T-helper 2 cell treated with Interferon-gamma antibody and Interleukin-4, amounts not matched to agents 100 ng/mL and 5 ng/mL, for 36 hours (primary cell): ENCODE measurements around the gene CYTH3. TPM values are rescaled to one million over a fixed set of nuclear protein-coding genes. Genes with fewer than 3 reads are reported as not detected.

ENCODE experiments used
- intact Hi-C: fragments of 100-400 bp; cut with micrococcal nuclease; formaldehyde crosslinking; loops from one replicate; pipeline ENCODE4 v1.15.1; 2023
- total RNA-seq: library from RNA; stranded (reverse); gene quantifications from 2 replicates; pipeline ENCODE4 v1.2.3, GENCODE V29; 2022

Gene CYTH3
- total RNA-seq, 1 donor from 2014 or later = 0.66 TPM

GRCh38 chr7:6167587-6168476 lies 104.6 kb downstream of the CYTH3 start:
- intact Hi-C loops = no loop called here

- intact Hi-C loops = no loop called here
These were observed 105.3 kb downstream of the CYTH3 start for GRCh38 chr7:6167004-6167551.

DNA sequence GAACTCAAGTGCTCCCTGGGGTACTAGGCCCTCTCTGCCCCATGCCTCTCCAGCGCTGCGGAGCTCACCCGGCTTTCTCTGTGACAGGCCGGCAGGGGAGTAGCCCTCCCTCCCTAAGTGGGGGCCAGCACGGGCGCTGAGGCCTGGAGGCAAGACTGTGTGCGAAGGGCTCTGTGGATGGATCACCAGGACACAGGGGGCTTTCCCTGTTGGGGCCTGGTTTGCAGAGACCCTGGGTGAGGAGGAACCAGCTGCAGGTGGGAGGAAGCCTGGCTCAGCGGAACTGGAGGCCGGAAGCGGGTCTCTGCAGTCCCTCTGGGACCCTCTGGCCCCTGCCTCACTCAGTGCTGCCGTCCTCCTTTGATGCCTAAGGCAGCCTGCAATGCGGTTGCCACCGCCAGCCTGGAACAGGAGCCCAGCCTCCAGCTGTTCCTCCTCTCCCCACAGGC lies 106.0 kb downstream of the CYTH3 start:
- intact Hi-C loops = no loop called here

DNA sequence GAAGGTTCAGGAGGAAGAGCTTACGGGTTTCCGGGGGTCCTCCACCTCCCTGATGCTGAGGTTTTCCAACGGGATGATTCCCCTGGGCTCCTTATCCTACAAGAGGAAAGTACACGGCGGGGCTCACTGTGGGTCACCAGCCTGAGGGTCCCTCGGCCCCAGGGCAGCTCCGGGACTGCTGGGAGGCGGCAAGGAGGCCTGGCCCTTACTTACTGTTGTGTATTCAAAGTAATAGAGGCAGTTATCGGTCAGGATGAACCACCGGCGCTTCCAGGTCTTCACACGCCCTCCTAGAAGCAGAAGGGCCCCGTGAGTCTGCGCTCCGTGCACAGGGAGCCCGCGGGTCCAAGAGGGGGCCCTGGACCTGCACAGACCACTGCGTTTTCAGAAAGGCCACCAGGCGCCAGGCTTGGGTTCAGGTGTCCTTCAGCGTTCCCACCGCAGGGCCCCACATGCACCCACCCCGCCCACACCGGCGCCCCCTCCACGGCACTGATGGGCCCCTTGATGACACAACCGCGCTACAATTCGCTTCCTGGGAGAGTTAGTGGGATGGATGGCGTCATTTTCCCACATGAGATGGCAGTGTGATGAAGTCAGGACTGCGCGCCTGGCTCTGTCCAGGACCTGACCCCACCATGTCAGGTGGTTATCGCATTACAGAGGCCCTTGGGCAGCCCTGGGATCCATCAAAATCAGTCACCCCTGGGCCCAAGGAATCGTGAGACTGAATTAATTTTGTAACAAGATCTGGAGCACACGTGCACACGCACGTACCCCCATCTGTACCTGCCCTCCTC lies 106.7 kb downstream of the CYTH3 start:
- intact Hi-C loops = no loop called here

DNA sequence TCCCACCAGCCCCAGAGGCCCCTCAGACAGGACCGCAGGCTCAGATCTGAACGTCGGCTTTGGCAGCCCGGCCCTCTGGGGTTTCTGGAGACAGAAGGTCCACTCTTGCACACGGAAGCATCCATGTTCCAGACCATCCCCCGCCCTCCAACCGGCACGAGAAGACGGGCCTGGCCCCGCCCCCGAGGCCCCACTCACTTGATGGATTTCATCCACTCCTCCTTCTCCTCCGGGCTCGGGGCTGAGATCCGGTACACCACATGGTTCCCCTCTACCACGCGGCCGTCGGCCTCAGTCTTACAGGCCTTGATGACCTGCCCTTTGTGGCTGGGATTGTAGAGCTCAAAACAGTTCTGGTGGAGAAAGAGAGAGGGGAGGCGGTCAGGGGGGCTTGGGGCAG lies 107.3 kb downstream of the CYTH3 start:
- intact Hi-C loops = no loop called here

DNA sequence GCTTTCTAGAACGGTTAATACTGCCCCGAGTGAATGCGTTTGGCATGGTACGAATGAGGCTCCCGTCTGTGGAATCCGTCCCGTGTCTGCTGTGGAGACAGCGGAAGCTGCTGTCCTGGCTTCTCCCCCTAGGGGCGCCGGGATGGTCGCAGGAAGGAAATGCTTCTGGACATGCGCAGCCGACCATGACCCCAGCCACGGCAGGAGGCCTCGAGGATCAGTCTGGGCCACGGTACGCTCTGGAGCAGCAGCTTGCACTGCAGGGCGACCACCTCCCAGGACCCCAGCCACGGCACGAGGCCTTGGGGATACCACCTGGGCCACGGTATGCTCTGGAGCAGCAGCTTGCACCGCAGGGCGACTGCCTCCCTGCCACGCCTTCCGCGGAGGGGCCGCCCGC lies 107.9 kb downstream of the CYTH3 start:
- intact Hi-C loops = no loop called here

DNA sequence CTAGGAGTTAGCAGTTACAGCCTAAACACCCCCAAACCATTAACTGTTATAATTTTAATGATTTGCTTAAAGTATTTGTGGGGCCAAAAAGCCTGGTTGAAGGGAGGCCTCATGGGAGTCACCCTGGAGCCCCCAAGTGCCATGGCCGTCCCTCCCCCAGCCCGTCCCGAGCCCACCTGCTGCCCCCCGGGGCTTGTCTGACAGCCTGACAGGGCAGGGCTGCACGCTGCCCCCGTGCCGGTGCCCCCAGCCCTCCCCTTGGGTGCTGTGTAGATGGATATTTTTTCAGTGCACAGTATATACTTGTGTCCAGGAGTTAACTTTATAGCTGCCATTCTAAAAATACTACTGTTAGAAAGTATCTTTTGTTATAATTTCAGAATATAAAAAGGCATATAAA lies 108.4 kb downstream of the CYTH3 start:
- intact Hi-C loops = no loop called here

DNA sequence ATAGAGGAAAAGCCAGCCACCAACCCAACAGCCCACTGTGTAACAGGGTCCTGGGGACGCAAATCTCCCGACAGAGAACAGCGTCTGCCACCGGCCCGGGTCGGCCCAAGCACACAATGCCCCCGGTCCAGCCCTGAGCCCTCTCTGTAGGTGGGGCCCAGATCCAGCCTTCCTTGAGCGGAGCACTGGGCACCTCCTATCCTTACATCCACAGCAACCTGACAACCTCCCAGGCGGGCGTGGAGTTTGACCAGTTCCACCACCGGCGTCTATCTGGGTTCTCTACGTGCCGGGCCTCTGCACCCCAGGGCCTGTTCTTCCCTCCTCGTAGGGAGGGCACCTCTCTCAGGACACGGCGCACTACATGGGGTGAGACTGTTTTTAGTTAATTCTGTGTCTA lies 109.0 kb downstream of the CYTH3 start:
- intact Hi-C loops = no loop called here

DNA sequence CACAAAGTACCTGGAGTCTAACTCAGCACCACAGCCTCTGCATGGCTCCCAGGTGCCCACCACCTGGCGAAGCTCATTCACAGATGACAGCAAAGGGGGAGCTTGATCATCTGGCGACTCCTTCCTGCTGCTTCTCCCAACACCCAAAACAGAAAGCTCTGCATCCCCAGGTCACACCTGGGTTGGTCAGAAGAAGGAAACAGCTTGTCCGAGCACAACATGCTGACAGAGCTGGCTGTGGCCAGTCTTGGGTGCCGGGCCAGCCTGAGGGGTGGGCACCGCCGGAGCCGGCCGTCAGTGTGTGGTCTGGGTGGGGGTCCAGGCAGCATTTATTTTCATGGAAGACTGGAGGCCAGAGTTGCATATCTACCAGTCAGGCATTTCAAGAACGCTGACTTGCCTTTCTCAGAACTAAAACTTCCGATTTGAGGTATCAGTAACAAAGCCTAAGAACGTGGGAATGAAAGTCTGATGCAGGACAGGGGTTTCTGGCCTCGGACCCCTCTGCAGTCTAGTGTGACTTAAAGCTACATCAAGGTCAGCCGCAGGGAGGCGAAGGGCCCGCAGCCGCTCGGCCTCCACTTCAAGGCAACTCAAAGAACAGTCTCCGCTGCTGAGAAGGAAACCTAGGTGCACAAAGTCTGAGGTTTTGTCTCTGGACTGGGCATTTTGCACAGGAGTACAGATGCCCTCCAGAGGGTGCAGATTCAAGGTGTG lies 109.6 kb downstream of the CYTH3 start:
- intact Hi-C loops = no loop called here

GRCh38 chr7:6162331-6162620 lies 110.1 kb downstream of the CYTH3 start:
- intact Hi-C loops = no loop called here

DNA sequence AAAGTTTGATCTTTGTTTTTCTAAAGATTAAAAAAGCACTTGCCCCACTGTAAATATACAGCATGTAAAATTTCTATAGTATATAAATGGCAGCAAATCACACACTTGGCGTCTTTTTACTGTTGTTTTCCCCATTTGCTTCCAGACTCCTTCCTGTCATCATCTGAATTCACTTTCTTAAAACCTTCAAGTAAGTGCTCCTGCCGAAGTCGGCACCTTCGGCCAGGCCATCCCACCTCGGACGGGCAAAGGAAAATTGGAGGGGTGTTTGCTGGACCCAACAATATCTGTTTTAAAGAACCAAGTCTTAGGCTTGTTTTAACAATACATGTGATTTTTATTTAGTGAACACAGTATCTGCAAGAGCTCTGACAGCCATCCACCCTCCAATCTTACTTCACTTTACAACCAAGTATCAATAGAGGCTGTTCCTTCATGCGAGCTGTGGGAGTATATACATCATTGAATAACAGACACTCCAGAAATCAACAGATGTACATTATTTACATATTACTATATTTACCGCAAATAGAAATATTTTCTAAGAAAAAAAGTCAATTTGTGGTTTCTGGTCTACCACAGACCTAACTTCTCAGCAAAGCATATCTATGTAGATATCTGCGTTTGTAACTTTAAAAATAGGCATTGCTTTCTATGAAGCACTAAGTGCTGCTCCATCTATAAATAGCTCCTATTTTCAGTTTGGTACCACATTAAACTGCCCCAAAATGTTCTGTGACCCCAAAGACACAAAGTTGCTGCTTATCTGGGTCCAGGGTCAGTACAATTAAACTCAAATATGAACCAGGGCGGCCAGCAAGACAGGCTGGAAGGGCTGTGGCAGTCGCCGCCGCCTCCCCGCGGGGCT lies 110.7 kb downstream of the CYTH3 start:
- intact Hi-C loops = no loop called here

GRCh38 chr7:6160191-6160623 lies 112.2 kb downstream of the CYTH3 start:
- intact Hi-C loops = no loop called here

GRCh38 chr7:6159524-6160031 lies 112.8 kb downstream of the CYTH3 start:
- intact Hi-C loops = no loop called here

- intact Hi-C loops = no loop called here
These were observed 113.3 kb downstream of the CYTH3 start for GRCh38 chr7:6159097-6159483.

- intact Hi-C loops = no loop called here
These were observed 113.9 kb downstream of the CYTH3 start for GRCh38 chr7:6158424-6159096.

GRCh38 chr7:6157685-6158423 lies 114.6 kb downstream of the CYTH3 start:
- intact Hi-C loops = no loop called here

DNA sequence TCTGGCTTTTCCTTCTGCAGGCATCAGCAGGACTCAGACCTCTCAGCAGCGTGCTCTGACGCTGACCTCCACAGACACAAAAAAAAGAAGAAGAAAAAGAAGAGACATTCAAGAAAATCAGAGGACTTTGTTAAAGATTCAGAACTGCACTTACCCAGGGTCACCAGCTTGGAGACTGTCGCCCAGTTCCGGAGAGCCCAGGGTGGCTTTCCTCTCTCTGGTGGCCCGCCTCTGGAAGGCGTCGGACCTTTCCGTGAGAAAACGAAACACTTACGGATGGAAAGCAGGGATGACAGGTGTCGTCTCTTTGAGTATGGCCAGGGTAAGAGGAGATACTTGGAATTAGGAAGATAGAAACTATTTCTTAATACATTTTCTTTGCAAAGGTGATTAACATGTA lies 115.7 kb downstream of the CYTH3 start:
- intact Hi-C loops = no loop called here

DNA sequence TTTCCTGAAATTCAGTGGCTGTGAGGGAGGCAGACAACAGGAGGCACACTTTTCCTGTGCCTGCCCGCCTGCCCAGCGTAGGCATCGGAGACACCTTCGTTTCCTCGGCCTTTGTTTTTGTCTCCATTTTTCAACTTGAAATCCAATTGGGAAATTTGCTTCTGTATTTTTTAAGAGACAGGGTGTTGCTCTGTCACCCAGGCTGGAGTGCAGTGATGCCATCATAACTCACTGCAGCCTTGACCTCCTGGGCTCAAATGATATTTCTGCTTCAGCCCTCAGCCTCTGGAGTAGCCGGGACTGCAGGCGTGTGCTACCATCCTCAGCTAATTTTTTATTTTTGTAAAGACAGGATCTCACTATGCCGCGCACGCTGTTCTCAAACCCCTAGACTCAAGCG lies 116.8 kb downstream of the CYTH3 start:
- intact Hi-C loops = no loop called here
